ENCODE measurements around the gene CYLC1.

Gene CYLC1, protein sequence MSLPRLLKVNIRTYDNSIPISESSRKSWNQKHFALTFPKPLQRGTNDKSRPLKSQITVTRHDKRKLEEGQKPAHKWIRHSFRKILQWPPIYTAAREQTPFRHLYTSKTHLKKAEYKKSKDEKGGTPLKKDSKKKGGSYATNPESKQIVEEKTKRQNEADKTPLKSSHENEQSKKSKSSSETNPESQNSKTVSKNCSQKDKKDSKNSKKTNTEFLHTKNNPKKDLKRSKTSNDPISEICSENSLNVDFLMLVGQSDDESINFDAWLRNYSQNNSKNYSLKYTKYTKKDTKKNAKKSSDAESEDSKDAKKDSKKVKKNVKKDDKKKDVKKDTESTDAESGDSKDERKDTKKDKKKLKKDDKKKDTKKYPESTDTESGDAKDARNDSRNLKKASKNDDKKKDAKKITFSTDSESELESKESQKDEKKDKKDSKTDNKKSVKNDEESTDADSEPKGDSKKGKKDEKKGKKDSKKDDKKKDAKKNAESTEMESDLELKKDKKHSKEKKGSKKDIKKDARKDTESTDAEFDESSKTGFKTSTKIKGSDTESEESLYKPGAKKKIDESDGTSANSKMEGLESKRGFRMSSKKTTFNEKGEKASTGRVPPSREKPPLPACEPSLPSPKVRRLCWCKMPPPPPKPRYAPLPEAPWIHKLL

DNA sequence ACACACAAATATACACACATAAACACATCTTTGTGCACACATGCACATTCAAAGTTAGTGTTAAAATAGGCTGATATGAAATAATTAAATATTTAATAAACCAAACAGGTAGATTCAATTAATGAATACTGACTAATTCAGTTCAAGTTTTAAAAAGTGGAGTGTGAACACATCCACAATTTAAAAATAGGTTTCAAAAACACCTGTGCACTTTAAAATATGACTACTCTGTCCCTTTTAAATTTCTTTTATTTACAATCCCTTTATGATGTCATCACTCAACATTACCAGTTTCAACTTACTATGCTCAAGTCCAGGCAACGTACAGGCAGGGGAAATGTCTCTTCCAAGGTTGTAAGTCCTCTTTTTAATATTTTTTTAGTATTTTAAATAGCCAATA, at the start of gene CYLC1:
Gene CYLC1, plus strand, starts transcription at position 301 of the 400 bp plus-strand sequence. Its CDS starts 37 bp downstream, at position 338.
- DNase-seq (ENCODE audit: low read depth in 2 of 2) = no peak

DNA sequence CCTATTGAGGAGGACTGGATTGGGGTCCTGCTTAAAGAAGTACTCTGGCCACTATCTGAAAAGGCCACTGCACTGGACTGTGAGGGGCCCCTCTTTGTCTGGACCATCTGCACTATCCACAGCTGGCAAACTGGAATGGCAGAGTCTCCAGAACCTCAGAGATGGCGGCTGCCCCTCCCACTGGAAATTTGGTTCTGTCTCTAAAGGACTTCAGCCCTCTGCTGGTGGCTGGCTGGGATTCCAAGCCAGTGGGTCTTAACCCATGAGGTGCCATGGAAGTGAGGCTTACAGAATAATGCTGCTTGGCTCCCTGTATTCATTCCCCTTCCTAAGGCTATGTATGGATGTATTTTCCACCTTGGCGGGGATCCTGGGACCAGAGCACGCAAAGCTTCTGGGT, 41.6 kb upstream of the CYLC1 start:
- no peak for DNase-seq (ENCODE audit: low read depth in 2 of 2)

DNA sequence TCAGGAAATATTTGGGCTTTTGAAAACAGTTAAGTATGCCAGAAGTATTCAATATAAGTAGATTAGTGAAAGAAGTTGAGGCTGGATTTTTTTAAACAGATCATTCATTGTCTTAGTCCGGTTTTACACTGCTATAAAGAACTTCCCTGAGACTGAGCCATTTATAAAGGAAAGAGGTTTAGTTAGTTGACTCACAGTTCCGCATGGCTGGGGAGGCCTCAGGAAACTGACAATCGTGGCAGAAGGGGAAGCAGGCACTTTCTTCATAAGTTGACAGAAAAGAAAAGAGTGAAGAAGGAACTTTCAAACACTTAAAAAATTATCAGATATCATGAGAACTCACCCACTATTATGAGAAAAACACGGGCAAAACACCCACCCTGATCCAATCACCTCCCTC, 31.1 kb upstream of the CYLC1 start:
- DNase-seq (ENCODE audit: low read depth in 2 of 2) = no peak

DNA sequence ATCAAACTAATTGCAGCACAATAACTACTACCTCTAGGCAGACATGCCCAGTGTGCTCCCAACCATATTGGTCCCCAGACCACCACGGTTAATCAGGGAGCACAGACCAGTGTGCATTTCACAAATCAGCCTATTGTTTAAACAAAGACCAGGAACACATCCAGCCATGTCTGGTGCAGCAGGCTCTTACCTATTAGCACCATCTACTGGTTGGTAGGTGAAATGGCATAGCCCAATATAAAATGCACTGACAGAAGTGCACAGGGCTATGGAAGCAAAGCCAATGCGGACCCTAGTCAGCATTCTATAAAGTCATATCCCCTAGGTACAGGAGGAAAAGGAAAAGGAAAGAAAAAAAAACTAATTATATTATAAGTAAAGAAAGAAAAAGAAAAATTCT, 15.5 kb upstream of the CYLC1 start:
- no peak for DNase-seq (ENCODE audit: low read depth in 2 of 2)

DNA sequence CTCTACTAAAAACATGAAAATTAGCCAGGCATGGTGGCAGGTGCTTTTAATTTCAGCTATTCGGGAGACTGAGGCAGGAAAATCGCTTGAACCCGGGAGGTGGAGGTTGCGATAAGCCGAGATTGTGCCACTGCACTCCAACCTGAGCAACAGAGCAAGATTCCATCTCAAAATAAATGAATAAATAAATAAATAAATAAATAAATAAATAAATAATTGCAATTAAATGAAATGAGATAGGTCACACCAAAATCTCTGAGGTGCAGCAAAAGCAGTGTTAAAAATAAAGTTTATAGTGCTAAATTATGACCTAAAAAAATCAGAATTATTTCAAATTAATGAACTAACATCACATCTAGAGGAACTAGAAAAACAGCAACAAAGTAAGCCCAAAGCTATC, 13.6 kb upstream of the CYLC1 start:
- no peak for DNase-seq (ENCODE audit: low read depth in 2 of 2)

DNA sequence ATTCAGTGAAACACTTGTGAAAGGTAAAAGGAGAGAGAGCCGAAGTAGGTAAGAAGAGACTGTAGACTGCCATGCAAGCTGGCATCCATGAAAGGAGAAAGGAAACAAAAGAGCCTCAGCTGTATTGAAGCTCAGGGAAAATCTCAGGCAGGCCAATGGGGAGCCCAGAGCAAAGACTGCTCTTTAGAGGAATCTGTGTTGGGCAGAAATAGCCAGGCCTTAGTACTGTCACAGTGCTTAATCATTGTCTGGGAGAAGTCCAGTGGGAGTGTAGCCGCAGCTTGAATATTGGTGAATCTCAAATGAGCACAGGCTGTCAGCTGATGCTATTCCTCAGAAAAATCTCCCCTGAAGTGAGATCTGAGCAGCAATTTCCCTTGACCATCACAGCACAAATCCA, 27.6 kb downstream of the CYLC1 start:
- DNase-seq (ENCODE audit: low read depth in 2 of 2) = no peak

DNA sequence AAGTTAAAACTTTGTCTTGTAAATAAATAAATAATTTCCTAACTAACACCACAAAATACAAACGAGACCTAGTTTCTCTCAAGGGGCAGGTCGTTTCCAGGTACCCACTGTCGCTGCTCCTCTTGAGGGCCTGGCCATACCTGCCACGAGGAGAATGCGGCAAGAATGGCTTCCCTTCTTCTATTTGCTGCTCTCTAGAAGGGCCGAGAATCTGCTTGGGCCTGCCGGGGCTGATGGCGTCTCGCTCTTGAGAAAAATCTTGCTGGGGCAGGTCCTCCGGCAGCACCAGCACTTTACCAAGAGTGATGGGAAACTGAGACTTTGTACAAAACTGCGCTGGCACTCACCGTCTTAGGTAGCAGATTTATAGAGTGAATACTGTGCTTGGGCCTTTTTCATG, 31.5 kb downstream of the CYLC1 start:
- DNase-seq (ENCODE audit: low read depth in 2 of 2) = no peak

DNA sequence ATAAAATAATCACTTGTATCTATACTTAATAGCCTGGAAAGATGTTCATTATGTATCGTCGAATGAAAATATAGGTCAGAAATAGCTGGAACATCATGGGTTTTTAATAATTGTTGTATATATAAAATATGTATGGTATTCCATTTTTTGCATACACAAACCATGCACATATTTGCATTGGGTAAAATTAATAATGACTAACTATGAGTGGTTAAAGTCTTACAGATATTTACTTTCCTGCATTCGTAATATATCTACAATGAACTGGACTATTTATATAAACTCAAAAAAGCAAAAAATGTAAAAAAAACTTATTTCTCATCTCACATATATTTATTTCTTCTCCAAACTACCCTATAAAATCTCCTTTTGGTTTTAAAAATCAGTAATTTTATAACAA, 46.0 kb downstream of the CYLC1 start:
- no peak for DNase-seq (ENCODE audit: low read depth in 2 of 2)

DNA sequence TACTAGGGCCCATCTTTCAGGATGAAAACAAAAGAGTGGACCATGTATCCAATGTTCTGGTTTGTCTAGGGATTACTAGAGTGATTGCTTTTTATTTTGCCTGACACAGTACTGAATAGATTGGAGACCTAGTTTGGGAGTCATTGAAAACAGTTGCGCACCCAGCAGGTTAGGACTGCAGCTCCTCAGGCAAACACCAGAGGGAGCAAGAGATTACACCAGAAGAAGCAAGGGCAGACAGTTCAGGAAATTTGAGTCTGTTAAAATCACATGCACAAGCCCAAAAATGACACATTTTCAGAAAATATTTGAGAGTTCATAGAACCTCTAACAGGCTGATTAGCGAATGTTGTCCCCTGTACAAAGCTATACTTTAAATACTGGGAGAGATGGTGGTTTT, 55.6 kb downstream of the CYLC1 start:
- no peak for DNase-seq (ENCODE audit: low read depth in 2 of 2)

DNA sequence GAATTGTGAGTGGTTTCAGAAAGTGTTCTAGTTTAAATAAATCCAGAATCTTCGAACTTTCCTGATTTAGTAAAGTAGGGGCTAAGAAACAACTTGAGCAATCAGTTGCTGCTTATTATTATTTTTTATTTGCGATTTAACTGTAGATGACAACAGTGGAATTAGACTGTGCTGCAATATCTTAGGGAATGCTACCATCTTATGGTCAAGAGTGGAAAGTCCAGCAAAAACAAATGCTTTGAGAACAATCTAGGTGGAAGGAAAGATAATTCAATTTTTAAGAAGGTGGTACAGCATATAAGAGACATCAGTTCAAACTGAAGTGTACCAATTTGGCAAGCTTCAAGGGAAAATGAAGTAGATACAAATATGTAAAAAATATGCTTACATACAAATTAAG, 73.3 kb downstream of the CYLC1 start:
- DNase-seq (ENCODE audit: low read depth in 2 of 2) = no peak
